ENCODE data around the gene FGR.
"Not testable (repeated sequence)": the region's sequence is repeated elsewhere in the genome, so short reads cannot be mapped to it uniquely, and the experiment has no call there.

FGR gene

GRCh38 chr1:27638805-27639204, 3.8 kb upstream of the FGR start:
- FAIRE-seq (no peak), DNase-seq (ENCODE audit: extremely low spot score, insufficient read length, low read depth) (no peak)

GRCh38 chr1:27638047-27638734, 3.2 kb upstream of the FGR start:
- no peak for FAIRE-seq
- no peak for DNase-seq (ENCODE audit: extremely low spot score, insufficient read length, low read depth)

- FAIRE-seq = no peak
- DNase-seq (ENCODE audit: extremely low spot score, insufficient read length, low read depth) = no peak
These were observed 584 bp upstream of the FGR start for GRCh38 chr1:27635396-27636142.

- peak; percentile 65 for FAIRE-seq
- no peak for DNase-seq (ENCODE audit: extremely low spot score, insufficient read length, low read depth)
These were observed 604 bp downstream of the FGR start for GRCh38 chr1:27634177-27634984.

GRCh38 chr1:27633640-27634176, 1.3 kb downstream of the FGR start:
- FAIRE-seq (peak; percentile 39), DNase-seq (ENCODE audit: extremely low spot score, insufficient read length, low read depth) (no peak)

- FAIRE-seq (no peak), DNase-seq (ENCODE audit: extremely low spot score, insufficient read length, low read depth) (no peak)
These were observed 1.7 kb downstream of the FGR start for GRCh38 chr1:27633298-27633610.

GRCh38 chr1:27632387-27633297, 2.3 kb downstream of the FGR start:
- FAIRE-seq = peak; percentile 100

GRCh38 chr1:27630859-27631491, 4.0 kb downstream of the FGR start:
- FAIRE-seq = no peak
- no peak for DNase-seq (ENCODE audit: extremely low spot score, insufficient read length, low read depth)

More at GRCh38 chr1:27632387-27633297, 2.3 kb downstream of the FGR start:
- no peak for DNase-seq (ENCODE audit: extremely low spot score, insufficient read length, low read depth)

- no peak for FAIRE-seq
- DNase-seq (ENCODE audit: extremely low spot score, insufficient read length, low read depth) = no peak
These were observed 6.3 kb downstream of the FGR start for GRCh38 chr1:27628712-27629111.

- FAIRE-seq; DNase-seq (ENCODE audit: extremely low spot score, insufficient read length, low read depth): not testable (repeated sequence)
These were observed 7.3 kb downstream of the FGR start for GRCh38 chr1:27627733-27628132.

- no peak for FAIRE-seq
- DNase-seq (ENCODE audit: extremely low spot score, insufficient read length, low read depth) = no peak
These were observed 7.9 kb downstream of the FGR start for GRCh38 chr1:27627061-27627460.

- DNase-seq (ENCODE audit: extremely low spot score, insufficient read length, low read depth) = no peak
- peak; percentile 90 for FAIRE-seq
These were observed 8.7 kb downstream of the FGR start for GRCh38 chr1:27626031-27626935.

- FAIRE-seq (peak; percentile 91), DNase-seq (ENCODE audit: extremely low spot score, insufficient read length, low read depth) (no peak)
These were observed 10.4 kb downstream of the FGR start for GRCh38 chr1:27624467-27625178.

GRCh38 chr1:27623327-27624212, 11.4 kb downstream of the FGR start:
- DNase-seq (ENCODE audit: extremely low spot score, insufficient read length, low read depth) = no peak
- FAIRE-seq = peak; percentile 60

GRCh38 chr1:27622828-27623227, 12.2 kb downstream of the FGR start:
- DNase-seq (ENCODE audit: extremely low spot score, insufficient read length, low read depth) (no peak), FAIRE-seq (no peak)

- DNase-seq (ENCODE audit: extremely low spot score, insufficient read length, low read depth) (no peak), FAIRE-seq (no peak)
These were observed 13.7 kb downstream of the FGR start for GRCh38 chr1:27621051-27621920.

Data from GM18507 (cell line).